H4 (cell line): ENCODE data around the gene CYTL1. TPM values are rescaled to one million over a fixed set of nuclear protein-coding genes. Genes with fewer than 3 reads are reported as not detected.
"Not testable (repeated sequence)": the region's sequence is repeated elsewhere in the genome, so short reads cannot be mapped to it uniquely, and the experiment has no call there.

Source experiments
- DNase-seq: peaks from one replicate; pipeline ENCODE4 v3.0.0-alpha.2; 2015; ENCODE audit warnings: low spot score
- total RNA-seq: library from RNA; depleted of rRNA; stranded (reverse); fragments of >200 nt; shearing (Covaris generic); gene quantifications from 2 replicates; pipeline ENCODE4 v1.2.3, GENCODE V29; 2014

Gene CYTL1
- total RNA-seq, 1 experiment from 2014 or later: 103 TPM

DNA sequence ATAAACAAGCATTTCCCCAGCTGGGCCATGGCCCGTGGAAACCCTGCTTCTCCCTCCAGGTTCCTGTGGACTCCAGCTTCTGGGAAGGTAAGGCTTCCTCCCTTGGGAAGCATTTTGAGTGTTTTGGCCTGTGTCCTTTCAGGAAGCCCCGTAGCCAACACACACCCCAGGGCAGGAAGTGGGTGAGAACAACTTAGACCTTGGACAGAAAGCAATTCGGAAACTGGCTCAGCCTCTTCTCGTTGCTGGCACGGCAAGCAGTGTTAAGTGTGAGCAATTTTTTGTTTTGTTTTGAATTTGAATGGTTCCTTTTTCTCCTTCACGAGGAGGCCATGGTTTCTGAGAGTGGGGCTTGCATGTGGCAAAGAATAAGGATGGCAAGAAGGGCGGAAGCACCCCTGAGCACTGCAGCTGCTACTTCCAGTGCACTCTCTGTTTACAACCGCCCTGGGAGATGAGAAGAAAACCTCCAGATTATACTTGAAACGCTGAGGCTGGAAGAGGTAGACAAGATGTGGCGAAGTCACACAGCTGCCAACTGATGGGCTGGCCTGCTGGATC is 14.1 kb upstream of the CYTL1 start:
- DNase-seq: peak; percentile 56

DNA sequence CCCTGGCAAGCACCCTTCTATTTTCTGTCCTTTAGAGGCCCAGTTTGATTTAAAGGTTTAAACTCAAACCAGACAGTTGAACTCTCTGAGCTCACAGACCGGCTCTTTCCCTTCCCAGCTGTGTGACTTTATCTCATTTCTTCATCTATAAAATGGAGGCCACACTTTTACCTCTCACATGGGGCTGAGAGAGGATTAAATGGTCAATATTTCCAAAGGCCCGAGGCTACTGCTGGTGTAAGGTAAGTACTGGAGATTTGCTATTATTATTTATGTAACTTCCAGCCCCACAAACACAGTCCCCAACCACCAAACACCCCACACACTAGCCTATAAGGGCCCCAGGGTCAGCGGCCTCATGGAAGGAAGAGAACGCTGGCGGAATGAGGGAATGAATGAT is 13.6 kb upstream of the CYTL1 start:
- no peak for DNase-seq

DNA sequence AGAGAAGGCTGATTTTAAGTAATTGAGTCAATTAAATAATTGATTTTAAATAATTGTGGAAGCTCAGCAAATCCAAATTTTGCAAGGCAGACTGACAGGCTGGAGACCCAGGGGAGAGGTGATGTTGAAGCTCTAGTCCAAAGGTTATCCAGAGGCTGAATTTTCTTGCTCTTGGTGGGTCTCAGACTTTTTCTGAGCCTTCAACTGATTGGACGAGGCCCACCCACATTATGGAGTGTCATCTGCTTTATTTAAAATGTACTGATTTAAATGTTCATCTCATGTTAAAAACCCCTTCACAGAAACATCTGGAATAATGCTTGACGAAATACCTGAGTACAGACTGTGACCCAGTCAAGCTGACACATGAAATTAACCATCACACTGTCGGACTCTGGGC is 11.7 kb upstream of the CYTL1 start:
- no peak for DNase-seq

DNA sequence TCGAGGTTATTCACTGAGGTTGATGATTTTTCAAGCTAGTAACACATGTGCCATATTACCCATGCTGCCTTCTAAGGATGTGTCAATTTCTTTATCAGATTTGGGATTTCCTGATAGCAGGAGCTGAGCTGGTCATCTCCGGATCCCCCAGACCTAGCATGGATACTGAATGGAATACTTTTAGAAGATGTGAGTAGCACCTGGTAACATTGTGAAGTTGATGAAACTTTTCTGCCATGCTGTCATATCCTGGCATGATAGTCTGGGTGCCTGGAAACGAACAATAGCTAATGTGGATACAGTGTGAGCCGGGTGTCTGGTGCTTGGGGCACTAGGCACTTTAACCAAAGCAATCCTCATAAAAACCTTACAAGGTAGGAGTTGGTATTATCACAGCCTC is 11.0 kb upstream of the CYTL1 start:
- no peak for DNase-seq

DNA sequence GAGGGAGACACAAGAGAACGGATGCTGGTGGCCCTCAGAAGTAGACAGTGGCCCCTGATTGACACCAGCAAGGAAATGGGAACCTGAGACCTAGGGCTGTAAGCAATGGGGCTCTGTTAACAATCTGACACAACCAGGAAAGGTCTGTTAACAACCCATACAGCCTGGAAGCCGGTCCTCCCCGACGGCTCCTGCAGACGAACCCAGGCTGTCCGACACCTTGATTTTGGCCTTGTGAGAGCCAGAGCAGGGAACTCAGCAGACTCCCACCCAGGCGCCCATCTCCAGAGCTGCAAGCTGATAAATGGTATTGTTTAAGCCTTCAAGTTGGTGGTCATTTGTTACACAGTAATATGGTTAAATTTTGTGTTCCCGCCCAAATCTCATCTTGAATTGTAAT is 10.2 kb upstream of the CYTL1 start:
- no peak for DNase-seq

DNA sequence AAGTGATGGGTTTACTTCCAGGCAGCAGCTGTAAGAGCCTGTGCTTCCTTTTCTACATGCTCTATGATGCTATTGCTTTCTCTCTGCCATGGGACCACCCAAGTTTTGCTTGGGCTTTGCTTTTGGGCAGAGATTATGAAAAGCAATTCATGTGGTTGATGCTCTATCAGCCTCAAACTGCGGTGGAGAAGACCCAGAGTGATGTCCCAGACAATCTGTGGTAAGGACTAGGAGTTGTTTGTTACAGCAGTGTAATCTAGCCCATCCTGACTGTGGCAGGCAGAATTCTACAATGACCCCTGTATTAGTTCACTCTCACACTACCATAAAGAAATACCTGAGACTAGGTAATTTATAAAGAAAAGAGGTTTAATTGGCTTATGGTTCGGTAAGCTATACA is 9.2 kb upstream of the CYTL1 start:
- no peak for DNase-seq

DNA sequence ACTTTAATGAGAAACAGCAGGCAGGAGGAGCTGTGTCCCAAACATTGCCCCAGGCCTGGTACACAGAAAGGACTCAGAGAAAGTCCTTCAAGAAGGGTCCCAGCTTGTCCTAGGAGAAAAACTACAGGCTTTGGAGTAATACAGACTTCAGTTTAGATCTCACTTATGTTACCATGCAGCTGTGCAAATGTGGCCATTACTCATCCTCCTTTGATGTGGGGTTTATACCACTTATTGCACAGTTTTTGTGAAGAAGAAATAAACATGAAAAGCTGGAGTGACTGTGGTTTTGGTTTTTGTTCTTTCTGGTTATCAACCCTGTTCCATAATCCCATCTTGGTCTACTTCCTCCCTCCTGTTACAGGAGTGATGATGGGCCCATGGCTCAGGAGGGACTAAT is 8.1 kb upstream of the CYTL1 start:
- peak; percentile 56 for DNase-seq

DNA sequence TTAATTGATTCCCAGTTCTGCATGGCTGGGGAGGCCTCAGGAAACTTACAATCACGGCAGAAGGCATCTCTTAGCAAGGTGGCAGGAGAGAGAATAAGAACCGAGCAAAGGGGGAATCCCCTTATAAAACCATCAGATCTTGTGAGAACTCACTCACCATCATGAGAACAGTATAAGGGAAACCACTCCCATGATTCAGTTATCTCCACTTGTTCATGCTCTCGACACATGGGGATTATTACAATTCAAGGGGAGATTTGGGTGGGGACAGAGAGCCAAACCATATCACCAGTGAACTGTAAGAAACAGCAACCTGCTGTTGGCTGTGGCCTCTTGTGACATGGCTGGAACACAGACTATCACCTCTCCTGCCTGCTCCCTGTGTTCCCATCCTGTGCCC is 7.1 kb upstream of the CYTL1 start:
- DNase-seq: no peak

DNA sequence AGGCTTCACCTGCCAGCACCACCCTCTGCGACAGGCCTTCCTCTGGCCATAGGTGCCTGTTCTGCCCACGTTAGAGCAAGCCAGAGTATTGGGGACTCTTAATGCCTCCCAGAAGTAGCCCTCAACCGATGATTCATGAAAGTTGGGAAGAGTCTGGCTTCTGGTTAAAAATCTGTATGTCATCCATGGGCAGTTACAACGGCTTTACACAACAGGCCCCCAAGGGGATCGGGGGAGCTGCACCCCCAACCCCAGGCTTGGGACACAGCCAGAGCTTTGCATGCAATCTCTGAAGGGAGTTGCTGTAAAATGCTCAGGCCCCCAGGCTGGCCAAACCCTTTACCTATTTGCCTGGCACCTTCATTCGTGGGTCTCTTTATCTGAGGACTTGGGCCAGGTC is 5.4 kb upstream of the CYTL1 start:
- DNase-seq: no peak

DNA sequence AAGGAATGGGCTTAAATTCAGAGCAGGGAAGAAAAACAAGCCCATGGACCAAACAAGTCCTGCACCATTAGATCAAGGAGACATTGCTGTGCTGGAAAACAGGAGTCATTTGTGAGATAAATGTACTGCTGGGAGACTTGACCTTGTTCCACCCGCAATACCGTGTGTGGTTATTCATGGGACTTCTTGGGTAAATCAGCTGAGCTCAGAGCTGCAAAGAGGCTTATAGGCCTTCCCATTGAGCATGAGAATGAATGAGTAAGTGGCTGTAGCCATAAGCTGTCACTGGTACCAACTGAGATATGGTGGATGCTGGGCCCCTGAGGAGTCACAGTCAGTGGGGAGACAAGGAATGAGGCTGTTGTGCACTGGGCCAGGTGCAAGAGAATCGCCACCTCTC is 2.3 kb upstream of the CYTL1 start:
- DNase-seq: no peak

DNA sequence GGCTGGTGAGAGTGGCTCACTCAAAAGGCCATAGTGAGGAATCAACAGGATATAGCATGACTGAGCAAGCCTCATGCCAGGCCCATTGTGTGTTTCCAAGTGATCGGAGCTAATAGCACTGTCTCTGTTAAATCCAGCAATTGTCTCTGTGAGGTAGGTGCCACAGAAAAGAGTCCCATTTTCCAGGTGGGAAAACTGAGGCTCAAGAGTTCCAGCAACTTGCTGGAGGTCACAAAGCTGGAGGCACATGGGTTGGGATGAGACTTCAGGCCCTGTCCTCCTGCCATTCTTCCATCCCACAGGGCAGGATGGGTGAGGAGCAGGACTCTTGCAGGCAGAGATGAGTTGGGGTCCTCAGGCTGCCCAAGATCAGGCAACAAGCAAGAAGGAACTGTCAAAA is 1.1 kb upstream of the CYTL1 start:
- DNase-seq: no peak

DNA sequence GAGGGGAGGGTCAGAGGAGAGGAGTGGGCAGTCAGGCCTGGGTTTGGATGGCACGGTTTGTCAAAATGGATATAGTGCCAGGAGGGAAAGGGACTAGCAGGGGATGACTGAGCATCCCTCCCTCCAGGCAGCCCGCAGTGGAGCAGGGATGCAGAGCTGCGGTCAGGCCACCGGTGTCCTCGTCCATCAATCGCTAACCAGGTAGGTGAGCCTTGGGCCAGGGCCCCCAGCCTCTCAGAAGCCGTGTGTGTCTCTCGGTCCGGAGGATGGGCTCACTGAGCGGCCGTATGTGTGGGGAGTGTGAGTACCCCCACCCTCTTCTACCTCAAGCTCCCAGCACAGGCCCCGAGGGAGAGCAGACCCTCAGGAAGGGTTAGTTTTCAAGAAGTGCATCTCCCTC is 538 bp upstream of the CYTL1 start:
- no peak for DNase-seq

DNA sequence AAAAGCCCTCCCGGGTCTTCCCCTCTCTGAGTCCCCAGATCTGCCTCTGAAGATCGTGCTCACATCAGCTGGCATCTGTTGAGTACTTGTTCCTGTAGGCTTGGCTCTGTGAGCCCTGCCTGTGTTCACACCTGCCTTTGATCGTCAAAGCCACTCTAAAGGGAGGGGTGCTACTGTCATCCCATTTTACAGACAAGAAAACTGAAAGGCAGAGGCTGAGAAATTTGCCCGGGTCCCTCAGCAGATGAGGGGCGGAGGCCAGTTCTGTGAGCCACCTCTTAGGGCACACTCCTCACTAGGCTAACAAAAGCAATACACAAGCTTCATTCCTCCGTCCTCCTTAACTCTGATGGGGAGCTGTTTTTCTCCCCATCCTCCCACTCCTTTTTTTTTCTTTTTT is 655 bp downstream of the CYTL1 start:
- no peak for DNase-seq

DNA sequence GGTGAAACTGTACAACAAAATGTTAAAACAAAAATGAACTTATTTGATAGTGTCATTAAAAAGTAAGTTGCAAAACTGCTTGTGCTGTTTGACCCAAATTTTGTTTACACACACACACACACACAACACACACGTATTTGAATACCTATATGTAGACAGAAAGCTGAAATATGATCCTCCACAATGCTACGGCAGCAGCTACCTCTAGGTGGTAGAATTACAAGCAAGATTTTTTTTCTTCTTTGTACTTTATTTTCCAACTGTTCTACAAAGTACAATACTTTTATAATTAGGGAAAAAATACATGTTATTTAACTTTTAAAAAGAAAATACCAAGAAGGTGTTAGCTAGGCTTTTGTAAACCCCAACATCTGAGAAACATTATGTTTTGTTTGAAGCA is 1.2 kb downstream of the CYTL1 start:
- peak; percentile 45 for DNase-seq

DNA sequence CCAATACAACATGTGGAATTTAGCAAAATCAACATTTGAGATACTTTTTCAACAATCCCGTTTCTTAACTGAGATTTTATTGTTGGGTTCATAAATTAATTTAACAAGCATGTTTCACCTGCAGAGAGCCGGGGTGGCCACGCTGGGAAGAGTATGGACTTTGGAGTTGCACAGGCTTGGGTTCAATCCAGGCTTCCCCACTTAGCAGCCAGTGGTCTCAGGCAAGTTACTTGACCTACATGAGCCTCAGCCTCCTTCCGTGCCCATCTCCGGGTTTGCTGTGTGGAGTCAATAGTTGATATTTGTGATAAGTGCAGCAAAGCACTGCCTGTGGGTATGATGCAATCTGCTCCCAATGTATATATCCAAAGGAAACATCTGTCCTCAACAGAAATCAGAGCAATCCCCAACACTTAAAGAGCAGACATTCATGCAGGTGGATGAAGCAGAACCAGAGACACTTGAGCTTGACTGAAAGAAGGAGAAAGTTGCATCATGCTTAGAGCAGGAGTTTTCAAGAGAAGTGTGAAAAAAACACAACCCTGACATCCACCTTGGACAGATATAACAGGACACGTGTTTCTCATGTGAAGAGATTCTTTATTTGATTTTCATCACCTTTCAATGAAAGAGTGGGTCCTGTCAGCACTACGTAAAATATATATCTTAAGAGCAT is 5.1 kb downstream of the CYTL1 start:
- DNase-seq: no peak

DNA sequence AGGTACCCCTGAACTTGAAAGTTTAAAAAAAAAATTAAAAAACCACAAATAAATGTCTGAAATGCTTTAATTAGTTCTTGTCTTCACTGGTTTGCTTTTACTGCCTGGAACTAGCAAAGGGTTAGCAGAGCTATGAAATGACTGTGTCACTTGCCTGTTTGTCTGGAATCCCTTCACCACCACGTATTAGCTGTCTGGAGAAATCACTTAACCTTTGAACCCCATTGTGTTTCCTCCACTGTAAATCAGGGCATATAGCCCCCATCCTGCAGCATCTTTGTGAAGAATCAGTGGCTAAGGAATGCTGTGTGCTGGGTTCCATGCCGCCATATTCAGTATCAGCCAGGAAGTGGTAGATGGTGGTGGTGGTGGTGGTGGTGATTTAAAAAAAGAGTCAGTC is 6.3 kb downstream of the CYTL1 start:
- no peak for DNase-seq

DNA sequence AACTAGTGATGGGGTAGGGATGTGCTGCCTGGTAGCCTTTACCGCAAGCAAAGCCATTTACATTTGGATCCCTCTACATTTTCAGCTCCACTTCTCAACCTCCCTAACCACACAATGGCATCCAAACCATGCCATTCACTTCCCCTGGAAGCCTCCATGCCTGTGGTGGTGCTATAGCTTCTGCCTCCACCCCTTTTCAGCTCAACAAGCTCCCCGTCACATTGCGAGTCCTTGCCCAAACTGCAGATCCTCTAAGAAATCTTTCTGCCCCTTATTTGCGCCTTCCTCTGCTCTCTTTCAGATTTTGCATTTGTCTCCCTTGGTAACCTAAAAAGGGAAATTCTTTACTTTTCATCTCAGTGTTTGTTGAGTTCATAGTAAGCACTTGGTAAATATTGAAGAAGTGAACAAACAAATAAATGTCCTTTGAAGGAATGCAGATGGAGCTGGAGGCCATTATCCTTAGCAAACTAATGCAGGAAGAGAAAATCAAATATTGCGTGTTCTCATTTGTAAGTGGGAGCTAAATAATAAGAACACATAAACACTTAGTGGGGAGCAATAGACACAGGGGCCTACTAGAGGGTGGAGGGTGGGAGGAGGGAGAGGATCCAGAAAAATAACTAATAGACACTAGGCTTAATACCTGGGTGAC is 6.9 kb downstream of the CYTL1 start:
- no peak for DNase-seq

DNA sequence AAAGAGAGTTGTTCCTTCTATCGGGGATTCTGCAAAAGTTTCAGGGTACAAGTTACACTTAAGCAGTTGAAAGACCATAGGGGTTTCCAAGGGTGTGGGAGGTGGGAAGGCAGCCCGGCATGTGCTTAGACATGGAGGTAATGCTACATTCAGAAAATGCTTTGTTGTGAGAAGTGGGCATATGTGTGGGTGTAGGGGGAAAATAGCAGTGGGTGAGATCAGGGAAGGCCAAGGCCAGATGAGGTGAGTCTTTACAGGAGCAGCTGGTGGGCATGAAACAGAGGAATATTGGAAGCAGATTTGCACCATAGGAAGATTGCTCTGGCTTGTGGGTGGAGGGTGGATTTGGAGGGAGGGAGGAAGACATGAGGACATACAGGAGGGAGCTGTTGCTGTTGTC is 8.3 kb downstream of the CYTL1 start:
- DNase-seq: no peak

DNA sequence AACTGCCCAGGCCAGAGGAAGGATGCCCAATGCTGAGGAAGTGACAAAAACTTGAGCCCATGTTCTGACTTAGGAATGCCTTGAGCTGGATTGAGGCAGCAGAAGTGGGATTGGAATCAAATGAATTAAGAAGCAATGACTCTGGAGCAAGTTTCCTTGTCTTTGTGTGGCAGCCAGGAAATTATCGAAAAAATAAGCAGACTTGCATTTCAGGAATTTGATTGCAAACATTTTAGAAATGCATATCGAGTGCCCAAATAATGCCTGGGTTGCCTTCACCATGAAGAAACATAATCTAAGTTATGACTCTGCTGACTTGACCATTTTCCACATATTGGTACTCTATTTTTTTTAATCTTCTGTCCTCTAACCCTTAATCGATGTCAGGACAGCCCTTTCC is 9.5 kb downstream of the CYTL1 start:
- DNase-seq: no peak

DNA sequence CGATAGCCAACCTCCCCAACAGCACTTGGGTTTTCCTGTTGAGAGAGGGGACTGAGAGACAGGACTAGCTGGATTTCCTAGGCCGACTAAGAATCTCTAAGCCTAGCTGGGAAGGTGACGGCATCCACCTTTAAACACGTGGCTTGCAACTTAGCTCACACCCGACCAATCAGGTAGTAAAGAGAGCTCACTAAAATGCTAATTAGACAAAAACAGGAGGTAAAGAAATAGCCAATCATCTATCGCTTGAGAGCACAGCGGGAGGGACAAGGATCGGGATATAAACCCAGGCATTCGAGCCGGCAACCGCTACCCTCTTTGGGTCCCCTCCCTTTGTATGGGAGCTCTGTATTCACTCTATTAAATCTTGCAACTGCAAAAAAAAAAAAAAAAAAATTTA is 12.3 kb downstream of the CYTL1 start:
- not testable (repeated sequence) for DNase-seq

DNA sequence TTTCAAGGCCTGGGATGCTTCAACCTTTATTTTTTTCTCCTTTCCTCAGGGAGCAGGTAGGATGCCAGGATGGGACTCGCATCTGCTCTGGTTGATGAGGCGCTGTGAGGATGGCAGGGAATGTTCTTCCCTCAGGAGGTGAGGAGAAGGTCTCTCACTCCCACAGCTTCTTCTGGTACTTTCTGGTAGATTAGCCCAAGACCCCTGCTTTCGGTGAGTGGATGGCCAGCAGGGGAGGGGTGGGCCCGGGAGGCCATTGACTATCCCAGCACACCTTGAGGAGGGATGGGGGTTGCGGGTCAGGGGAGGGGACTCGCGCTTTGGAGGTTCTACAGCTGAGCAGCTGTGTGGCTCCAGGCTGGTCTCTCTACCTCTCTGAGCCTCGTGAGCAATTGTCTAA is 14.8 kb downstream of the CYTL1 start:
- DNase-seq: no peak

DNA sequence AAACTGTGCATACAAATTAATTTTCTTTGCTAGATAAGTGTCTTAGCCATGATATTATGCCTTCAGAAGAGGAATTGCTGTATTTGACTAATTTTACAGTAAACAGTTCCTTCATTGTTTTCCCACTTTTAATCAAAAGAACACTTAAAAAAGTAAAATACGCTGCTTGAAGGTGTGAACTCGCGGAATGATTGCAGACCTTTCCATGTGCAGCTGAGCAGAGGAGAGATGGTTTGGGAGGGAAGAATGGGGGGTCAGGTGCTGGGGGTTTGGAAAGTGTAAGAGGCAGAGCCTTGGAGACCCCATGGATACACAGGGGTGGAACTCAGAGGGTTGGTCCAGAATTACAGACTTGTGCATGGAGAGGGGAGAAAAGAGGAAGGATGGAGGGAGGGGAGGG is 15.3 kb downstream of the CYTL1 start:
- DNase-seq: no peak

DNA sequence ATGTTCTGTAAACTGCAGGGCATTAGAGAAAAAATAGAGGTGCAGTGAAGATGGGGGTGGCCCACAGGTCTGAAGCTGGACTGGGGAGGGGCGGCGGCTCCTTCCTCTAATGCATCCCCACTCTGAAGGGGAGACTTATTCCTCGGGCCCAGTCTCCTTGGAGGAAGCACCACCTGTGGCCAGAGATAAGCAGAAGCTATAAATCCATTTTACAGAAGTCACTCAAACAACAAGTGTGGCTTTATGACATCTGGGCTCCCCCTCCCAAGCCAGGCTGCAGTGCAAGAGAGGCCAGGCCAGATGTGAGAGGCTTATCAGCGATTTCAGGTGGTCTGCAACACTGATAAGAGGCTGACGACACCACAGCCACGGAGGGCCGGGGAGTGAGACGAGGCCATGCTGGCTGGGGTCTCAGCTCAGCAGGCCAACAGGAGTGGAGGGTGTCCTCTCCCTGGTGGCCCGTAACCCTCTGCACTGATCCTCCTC is 15.8 kb downstream of the CYTL1 start:
- no peak for DNase-seq

DNA sequence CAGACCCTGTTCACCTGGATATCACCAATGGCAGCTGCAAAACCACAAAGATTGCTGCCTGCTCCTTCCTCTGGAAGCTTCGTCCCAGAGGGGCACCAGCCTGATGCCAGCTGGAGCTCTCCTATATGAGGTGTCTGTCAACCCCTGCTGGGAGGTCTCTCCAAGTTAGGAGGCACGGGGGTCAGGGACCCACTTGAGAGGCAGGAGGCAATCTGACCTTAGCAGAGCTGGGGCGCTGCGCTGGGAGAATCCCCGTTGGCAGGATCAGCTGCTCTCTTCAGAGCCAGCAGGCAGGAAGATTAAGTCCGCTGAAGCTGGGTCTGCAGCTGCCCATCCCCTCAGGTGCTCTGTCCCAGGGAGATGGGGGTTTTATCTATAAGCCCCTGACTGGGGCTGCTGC is 17.6 kb downstream of the CYTL1 start:
- not testable (repeated sequence) for DNase-seq
